Hepatocyte (in vitro differentiated cells): ENCODE measurements around the gene EPS8L3.
A peak's percentile ranks its signal among the peaks of the same experiment; 100 is the strongest.

Experiments
- CTCF ChIP-seq: fragments of 200-600 bp; sonication (generic); IDR thresholded peaks from 2 replicates; pipeline ENCODE4 v1.5.1; 2016; ENCODE audit warnings: antibody characterized with exemption, mild to moderate bottlenecking; ENCODE audit not compliant: poor library complexity
- EZH2 ChIP-seq: fragments of 200-600 bp; sonication (generic); IDR thresholded peaks from 2 replicates; pipeline ENCODE4 v1.6.1; 2016; ENCODE audit warnings: antibody characterized with exemption, mild to moderate bottlenecking, borderline replicate concordance

GRCh38 chr1:109773203-109773899 is 9.6 kb upstream of the EPS8L3 start:
- peak; percentile 95 for TF ChIP-seq CTCF
- TF ChIP-seq EZH2: no peak
